Stimulated activated CD4-positive, alpha-beta T cell treated with anti-CD3 and anti-CD28 coated beads, Interleukin-1b, Interleukin-23, amount 100 ng/mL, for 1 hour (primary cell): Measurements from ENCODE around the gene NFIA.
"Not testable (repeated sequence)": the region's sequence is repeated elsewhere in the genome, so short reads cannot be mapped to it uniquely, and the experiment has no call there.

Experiments
- DNase-seq, 2 donors: peaks; one replicate each; pipeline ENCODE4 v3.0.0-alpha.2; 2020; ENCODE audit warnings: low read depth in 2 of 2

The NFIA gene

DNA sequence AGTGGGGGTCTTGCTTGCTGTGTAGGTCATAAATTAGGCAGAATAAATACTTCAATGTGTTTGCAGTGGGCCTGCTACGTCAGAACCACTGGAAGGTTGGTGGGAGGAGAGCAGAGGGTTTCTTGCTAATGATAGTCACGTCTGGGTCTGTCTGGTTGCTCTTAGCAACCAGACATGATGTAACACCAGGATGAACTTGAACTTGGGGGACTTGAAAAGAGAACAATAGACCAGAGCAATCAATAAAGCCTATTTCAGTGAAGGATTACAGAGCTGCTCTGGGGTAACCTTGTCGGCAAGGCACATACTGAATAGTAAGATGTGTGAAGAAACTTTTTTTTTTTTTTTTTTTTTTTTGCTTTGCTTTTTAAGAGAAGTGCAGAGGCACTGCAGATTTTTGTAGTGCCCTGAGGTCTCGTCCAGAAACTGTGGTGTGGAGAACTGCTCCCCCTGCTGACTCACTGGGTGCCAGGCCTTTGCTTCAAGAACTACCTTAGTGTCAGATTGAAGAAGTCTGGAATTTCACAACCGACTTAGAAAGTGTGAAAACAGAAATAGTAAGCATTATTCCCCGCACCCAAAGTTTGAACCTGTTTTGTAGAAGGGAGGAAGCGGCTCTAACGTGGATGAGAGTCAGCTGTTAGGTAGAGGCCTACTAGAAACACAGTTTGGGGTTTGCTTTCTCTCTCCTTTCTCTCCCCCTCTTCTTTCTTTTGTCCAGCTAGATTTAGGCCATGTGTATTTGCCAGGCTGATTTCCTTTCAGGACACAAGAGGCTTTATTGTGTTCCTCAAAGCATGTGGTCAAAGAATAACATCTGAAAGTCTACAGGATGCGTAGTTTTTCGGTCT is 371.0 kb downstream of the NFIA start:
- peak; percentile 4 to 31 for DNase-seq

DNA sequence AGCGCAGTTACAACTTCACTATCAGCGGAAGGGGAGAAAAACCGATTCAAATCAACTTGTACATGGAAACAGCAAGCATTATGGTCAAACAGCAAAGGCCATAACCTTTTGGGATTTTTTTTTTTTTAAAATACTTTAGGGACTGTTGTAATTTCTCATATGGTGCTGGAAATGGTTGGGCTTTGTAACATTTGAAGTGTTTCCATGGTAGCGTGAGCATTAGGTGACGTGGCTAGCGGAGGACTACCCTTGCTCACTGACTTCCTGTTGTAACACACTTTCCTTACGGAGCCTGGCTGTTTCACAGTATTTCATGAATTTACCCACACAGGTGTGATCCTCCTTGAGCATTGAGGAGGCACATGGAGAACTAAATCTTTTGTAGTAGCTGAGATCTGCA is 373.0 kb downstream of the NFIA start:
- DNase-seq: no peak

DNA sequence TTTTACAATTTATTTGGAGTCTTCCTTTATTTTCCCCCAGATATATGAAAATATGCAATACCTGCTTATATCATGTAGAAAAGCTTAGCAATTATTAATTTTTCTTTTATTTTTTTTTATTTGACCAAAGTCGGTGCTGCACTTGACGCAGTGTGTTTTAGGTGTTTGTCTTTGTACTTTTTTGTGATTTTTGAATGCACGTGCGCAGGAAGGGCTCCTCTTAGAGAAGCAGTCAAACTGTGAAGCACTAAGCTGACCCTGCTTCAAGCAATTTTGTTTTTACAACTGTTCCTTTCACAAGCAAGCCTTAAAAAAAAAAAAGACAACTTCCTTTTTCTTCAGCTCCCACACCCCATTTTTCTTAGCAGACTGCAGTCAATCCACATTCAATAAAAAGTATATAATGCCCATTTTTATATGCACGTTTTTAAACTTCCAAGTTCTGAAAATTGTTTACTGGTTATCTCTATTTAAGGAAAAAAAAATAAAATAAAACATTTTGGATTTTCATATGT is 375.2 kb downstream of the NFIA start:
- DNase-seq: no peak

DNA sequence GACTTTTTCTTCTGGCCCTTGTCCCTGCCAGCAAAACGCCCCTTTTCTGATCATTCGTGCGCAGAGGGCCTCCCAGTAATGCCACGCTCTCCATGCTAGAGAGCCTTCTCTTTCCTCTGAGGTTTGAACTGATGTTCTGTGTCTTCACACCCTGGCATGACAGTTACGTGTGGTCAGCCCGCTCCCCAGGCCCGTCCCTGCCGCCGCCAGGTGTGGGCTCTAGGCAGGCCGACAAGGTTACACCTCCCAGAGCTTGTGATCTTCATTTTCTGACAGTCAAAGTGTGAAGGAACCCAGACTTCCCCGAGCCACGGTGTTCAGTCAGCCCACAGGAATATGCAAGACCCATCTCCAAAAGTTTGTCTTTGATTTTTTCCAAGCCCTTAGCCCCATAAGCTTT is 377.0 kb downstream of the NFIA start:
- DNase-seq: no peak

DNA sequence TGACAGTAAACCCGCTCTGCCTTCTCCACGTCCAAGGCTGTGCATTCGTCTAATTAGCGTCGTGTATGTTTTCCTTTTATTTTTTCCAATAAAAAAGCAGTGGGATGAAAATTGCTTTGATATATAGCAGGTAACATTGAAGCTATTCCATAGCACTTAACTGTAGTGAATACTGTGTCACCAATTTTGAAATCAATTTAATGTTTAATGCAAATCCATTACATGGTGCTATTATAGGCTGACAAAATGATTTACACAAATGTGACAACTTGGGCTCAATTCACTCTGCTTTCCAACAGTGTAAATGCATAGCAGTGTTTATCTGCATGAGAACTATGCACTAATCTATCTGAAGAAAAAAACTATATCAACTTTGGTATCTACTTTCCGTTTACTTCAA is 377.8 kb downstream of the NFIA start:
- DNase-seq: no peak

DNA sequence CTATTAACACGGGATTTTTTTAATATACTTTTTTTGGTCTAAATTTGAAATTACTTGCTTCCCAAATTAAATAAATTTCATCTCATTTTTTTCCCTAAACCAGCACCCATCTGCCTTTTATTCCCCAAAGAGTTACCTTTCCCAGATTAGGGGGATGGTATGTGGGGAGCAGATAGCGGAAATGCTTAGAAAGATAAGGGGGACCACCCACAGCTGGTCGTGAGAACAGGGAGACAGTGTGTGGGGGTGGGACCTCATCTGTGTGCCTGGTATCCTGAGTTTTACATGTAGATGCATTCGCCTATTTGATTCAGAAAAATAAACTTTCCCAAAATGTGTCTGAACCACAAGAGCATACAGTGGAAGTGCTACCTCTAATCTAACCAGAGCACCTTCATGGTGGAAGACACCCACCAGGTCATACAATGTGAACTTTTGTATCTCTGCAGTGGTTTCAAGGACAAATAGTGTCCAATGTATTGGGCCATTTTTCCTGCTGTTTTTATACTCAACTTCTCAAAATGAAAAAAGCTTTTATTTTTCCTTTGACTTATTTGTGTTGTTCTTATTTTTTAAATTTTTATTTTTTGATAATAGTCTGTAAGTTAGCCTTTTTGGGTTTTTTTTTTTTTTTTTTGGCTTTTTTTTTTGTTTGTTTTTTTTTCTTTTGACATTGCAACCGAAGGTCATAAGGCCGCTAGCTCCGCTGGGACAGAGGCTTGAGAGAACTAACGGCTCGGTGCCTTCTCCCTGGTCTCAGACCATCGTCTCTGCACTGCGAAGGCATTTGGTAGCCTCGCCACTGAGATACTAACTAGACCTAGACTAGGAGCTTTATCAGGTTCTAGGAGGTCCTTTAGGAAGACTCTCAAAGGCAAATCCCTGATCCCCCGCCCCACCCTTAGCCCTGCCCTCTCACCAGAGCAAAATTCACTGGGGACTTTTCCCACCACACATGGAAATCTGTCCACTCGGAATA is 379.3 kb downstream of the NFIA start:
- DNase-seq: no peak

DNA sequence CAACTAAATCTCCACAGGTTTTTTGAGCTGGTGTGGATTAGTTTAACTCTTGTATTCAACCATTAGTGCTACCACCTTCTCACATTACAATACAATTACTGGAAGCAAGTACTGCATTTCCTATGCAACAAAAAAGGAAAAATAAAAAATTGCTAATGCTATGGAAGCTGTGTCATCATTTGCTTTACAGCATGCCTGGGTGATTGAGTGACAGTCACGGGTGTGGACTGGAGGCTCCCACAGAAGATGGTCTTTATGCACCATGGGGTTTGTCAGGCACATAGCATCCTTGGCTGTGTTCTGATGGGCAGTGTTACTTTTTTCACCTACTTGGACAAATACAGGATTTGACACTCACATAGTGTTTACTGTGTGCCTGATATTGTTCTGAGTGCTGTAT is 380.3 kb downstream of the NFIA start:
- no peak for DNase-seq

DNA sequence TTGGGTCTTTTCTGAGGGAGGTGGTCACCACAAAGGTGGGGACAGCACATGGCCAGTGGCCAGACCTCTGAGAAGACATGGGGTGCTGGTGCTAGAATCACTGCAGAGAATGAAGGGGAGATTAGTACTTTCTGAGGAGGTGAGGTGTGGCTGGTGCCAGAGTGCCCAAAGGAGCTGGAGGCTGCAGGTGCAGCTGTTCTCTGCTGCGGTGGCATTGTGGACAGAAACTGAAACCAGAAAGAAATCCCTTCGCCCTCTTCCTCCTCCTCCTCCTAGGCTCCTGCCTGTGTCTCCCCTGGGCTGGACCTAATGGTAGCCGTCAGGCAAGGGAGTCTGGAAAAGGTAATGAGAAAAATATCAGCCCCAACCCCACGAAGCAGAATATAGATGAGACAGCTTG is 380.9 kb downstream of the NFIA start:
- no peak for DNase-seq

DNA sequence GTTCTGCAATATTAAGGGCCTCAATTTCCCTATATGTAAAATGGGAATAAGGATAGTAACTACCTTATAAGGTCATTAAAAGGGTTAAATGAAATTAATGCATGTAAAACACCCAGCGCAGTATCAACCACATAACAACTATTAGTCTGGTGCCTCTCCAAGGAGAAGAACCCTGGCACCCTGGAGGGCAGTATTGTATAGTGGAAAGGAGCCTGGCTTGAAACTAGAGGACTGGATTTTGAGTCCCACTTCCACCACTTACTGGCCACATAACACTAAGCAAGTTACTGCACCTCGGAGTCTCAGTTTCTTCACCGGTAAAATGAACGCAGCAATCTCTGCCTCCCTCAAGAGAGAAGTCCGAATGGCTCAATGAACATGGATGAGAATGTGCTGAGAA is 385.5 kb downstream of the NFIA start:
- DNase-seq: not testable (repeated sequence)

DNA sequence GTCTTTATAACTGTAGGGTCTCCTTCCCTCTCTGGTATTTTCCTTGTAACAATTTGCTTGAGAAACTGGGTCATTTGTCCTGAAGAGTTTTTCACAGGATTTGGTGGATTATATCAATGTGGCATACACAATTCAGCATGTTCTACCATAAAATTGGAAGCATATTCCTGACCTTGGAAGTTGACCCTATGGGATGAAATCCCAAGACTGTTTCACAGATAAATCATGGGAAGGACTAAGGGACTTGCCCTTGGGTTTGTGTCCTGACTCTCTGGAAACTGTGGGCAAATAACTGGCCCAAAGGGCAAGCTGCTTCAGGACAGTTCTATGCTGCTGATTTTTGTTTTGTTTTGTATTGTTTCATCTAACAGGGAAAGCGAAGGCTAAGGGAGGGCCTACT is 387.0 kb downstream of the NFIA start:
- DNase-seq: no peak

DNA sequence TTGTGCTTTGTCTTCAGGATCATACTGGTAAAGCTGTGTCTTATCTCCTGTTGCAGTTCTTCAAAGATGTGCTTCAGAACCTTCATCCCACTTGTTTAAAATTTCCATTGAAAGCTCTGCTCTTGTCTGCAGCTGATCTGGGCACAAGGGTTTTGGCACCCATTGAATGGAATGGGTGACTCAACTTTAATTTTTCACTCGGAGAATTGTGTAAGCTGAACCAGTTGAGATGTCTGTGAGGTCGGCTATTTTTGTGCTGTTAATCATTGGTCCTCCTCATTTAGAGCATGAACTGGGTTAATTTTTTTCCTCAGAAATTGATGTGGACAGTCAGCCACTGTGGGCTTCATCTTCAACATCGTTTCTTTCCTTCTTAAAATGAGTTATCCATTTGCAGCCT is 390.5 kb downstream of the NFIA start:
- no peak for DNase-seq

DNA sequence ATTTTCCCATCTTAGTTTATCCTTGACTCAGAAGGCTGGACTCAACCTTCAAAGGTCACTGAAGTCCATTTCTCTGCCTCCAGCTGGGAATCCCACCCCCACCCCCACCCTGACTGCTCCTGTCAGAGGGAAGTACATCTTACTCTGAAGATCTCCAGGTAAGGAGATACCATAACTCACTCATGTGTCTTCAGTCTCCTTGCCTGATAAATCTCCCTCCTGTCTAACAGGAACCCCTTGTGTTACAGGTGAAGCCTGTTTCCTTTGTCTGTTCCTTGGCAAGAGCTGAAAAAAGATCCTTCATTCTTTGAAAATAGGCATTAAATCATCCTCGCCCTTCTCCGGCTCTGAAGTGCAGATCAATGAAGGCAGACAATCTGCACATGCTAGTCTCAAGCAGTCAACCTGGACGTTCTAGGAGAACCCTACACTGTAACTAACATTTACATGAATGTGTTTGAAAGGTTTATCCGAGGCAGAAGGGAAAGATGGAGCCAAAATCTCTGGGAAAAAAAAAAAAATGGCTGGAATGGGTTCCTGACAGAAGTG is 392.0 kb downstream of the NFIA start:
- DNase-seq: no peak

DNA sequence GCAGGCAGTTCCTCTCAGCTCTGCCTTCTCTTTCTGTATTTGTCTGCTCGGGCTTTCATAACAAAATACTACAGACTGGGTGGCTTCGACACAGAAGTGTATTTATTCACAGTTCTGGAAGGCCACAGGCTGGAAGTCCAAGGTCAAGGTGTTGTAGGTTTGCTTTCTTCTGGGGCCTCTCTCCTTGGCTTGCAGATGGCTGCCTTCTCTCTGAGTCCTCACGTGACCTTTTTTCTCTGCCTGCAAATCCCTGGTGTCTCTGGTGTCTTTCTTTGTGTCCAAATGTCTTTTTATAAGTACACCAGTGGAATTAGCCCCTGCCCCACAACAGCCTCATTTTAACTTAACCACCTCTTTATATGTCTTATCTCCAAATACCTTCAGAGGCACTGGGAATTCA is 392.6 kb downstream of the NFIA start:
- no peak for DNase-seq

DNA sequence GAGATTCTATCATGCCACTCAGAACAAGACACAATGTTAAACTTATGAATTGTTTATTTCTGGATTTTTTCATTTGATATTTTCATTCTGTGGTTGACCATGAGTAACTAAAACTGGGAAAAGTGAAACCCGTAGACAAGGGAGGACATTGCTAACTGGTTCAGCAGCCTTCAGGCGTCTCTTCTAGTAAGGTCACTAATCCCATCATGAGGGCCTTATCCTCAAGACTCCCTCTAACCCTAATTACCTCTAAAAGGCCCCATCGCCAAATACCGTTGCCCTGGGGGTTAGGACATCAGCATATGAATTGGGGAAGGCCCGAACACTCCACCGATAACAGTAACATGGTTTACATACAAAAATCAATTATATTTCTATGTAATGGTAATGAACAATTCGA is 394.9 kb downstream of the NFIA start:
- no peak for DNase-seq

DNA sequence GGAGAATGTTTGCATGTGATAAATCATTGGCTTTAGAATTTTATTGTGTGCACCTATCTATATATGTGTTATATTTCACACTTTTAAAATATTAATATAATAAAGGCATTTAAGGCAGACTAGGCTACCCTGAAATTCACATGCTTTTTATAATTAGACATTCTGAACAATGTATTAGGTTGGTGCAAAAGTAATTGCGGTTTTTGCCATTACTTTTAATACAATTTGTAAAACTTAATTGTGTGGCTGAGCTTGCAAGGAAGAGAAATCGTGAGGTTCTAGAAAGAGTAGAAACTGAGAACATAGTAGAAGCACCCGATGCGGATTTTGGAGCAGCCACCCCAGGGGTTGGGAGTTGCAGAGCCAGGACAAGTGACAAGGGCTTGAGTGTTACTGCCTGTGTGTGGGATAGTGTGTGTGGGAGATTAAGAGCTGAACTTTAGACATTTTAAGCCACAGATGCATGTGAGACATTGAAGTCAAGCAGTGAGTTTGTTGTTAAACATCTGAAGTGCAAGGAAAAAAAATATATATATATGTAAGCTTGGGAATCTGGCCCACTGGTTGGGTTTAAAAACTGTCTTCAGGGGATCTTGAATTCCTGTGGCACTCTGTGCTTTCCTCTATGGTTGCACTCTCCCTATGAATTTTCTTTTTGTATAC is 398.0 kb downstream of the NFIA start:
- DNase-seq: no peak

DNA sequence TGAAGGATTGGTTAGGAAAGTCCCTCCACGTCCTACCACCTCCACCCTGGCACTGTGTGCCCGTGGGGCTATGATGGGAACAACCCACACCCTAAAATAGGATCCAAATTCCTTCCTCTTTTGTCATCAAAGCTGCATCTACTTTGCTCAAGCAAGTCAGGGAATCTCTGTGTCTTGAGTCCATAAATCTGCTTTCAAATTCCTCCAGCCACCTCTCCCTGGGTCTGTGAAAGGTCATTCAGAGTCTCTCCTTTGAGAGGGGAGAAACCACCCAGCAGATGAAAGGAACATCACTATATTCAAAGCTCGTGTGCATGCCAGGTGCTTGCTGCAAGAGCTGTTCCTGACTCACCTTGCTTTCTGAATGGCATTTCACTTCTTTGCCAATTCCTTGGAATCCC is 399.0 kb downstream of the NFIA start:
- DNase-seq: no peak

DNA sequence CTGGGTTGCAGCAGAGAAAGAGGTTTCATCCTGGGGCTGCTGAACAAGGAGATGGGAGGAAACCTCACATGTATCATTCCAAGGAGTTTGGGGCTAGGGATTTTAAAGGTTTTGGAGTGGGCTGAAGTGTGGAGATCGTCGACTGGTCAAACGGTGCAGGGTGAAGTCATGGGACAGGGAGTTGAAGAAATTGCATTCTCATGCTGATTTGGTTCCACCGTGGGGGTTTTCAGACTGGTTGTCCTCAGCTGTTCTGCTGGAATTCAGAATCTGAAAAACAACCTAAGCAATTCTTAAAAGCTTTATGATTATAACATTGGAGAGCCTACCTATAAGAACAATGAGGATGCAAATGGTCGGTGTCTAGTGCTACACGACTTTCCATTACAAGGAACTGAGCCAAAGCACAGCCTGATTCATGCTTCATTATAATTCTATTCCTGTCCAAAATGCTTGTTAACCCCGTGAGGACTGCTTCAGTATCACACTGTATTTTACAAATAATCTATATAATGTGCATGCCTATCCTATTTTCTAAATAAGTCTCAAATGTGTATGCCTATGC is 399.9 kb downstream of the NFIA start:
- no peak for DNase-seq

DNA sequence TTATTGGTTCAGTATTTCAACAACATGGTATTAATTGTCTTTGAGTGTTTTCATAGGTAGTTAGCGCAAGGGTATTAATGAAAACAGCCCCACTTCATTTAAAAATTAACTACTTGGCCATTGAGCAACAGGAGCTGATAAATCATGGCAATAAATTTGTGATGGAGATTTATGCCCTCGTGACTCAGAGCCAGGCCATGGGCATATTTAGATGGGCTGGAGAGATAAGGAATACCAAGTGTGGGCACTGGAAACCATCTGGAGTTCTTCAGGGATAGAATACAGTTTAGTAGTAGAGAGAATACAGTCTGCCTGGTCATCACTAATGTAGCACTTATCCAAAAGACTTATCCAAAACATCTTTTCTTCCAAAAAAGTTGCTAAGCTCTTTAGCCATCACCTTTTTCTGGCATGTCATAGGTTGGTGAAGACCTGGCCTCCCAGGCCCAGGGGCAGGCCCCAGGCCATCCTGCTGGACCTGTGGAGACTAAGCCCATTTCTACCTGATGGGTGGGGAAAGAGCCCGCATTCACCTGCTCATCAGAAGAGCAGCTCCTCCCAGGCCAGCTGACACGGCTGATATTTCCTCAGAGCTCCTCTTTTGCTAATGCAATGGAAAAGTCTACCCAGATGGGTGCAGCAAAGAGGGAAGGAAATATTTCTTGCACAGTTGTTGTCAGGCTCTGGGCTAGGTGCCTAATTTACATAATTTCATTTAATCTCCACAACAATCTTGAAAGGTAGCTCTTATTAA is 404.6 kb downstream of the NFIA start:
- DNase-seq: no peak

DNA sequence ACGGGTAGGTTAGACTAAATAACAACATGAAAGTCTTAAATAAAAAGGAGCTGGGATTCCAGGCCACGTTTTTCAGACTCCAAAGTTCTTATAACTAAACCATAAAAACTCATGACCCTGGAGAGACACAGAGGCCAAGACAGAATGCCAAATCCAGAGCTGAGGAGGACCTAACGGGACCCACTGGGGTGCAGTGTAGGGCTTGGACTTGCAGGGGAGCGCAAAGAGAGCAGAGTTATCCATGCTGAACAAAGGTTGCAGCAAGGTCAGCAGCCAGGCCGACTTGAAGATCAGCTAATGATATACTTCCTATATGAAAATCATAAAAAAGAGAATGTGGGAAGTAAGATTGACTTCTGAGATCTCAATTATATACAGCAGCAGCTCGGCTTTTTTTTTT is 405.4 kb downstream of the NFIA start:
- DNase-seq: no peak

DNA sequence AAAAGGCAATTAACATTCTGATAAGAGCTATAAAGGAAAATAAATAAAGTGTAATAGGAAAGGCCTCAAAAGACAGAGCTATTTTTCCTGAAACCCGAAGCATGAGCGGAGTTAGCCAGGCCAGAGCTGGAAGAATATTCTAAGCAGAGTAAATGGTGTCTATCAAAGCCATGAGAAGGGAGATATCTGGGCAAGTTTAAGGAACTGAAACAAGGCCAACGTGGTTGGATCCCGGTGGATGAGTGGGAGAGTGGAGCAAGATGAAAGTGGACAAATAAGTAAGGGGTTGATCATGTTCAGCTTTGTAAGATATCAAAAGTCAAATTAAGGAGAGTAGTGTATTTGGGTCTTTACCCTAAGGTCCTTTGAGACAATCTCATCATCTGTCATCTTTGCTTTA is 408.6 kb downstream of the NFIA start:
- DNase-seq: no peak

DNA sequence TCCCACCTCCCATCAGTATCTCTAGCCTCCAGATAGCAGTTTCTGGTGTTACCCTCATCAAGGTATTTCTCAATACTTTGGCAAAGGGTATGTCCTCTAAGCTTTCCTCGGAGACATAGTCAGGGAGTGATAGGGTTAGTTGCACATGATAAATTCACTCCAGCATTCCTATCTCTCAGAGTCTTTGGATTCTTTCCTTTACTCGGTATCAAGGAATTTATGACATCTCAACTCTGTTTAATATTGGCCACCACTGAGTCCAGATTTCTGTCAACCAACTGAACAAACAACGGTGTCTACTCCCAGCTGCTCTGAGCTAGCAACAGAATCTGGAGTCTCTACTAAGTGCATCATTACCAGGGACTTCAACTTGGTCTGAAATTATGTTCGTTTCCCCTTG is 409.1 kb downstream of the NFIA start:
- DNase-seq: no peak
